ENCODE data around the gene E2F1.

E2F1 gene

DNA sequence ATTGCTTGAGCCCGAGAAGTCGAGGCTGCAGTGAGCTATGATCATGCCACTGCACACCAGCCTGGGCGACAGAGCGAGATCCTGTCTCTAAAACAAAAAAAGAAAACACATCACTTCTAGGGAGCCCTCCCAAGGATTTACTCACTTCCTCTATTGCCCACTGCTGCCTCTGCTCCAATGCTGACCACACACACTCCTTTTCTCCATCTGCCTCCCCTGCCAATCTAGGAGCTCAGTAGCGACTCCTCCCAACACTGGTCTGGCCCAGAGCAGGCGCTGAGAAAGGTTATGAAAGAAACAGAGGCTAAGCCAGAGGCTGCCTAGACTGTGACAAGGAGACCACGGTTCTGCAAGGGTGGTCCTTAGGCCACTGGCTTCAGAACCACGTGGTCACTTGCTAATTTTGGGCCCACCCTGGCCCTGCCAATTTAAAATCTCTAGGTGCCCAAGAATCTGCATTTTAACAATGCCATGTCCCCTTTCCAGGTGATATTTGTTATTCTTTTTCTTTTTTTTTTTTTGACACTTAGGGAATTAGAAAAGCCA is 1.3 kb upstream of the E2F1 start:
- no peak for DNase-seq

GRCh38 chr20:33686984-33687366 is 790 bp upstream of the E2F1 start:
- DNase-seq, result no peak

- DNase-seq, result no peak
Measured at GRCh38 chr20:33685328-33686099, 671 bp downstream of the E2F1 start.

- no peak for DNase-seq
Measured at GRCh38 chr20:33684533-33685327, 1.5 kb downstream of the E2F1 start.

- no peak for DNase-seq
Measured at GRCh38 chr20:33681728-33682353, 4.3 kb downstream of the E2F1 start.

- DNase-seq, result no peak
Measured at GRCh38 chr20:33681288-33681687, 4.9 kb downstream of the E2F1 start.

GRCh38 chr20:33680686-33681085 is 5.5 kb downstream of the E2F1 start:
- DNase-seq, result no peak

- no peak for DNase-seq
Measured at GRCh38 chr20:33679758-33680485, 6.3 kb downstream of the E2F1 start.

- DNase-seq, result no peak
Measured at GRCh38 chr20:33677991-33678702, 8.0 kb downstream of the E2F1 start.

- DNase-seq, result no peak
Measured at GRCh38 chr20:33676652-33677645, 9.2 kb downstream of the E2F1 start.

- no peak for DNase-seq
Measured at GRCh38 chr20:33676121-33676520, 10.1 kb downstream of the E2F1 start.

DNA sequence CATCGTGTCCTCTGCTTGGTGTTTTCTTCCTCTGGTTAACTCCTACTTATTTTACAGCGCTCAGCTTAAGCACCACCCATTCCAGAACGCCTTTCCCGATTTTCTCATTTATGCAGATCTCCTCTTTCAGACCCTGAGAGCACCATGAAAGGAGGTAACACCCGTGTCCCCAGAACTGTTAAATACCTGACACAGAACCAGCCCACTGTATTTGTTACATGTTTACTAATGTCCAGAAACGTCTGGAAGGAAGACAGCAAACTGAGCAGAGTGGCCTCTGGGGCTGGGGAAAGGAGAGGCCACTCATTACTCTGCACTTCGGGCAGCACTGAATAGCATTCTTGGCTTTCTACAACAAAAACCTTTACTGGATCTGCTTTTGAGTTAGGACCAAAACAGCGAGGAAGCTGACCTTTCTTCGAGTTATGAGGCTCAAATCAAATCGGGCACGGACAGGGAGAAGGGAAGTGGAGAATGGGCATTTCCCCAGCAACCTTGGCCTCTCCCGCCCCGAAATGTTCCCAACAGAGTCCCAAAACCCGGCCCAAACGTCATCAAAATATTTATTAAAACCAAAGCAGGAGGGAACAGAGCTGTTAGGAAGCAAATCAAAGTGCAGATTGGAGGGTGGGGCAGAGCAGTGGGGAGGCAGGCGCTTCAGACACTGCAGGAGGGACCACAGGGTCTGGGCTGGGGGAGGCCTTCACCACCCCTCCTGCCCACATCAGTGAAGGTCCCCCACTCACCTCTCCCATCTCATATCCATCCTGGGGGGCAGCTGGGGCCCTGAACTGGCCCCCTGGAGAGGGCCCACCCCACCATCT is 10.8 kb downstream of the E2F1 start:
- DNase-seq, result no peak

GRCh38 chr20:33674294-33675135 is 11.7 kb downstream of the E2F1 start, which contains the start of gene NECAB3:
NECAB3 (minus strand) TSS chr20:33674428; CDS start chr20:33674352, 76 bp downstream.
- peak in 2 of 4 experiments; percentile 12 to 47 for DNase-seq

GRCh38 chr20:33673410-33674293 is 12.5 kb downstream of the E2F1 start:
- no peak for DNase-seq

DNA sequence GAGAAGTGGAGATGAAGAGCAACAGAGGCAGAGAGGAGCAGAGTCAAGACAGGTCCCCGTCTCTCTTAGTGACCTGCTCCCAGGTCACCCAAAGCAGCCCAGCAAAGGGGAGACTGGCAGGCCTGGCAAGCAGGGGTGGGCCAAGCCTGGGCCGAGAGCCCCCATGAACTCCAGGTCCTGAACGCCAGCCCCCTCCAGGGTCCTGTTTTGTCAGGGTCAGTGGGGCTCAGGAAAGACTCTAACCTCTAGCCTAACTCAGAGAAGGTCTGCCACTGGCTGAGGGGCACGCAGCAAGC is 13.1 kb downstream of the E2F1 start:
- DNase-seq, result no peak

DNA sequence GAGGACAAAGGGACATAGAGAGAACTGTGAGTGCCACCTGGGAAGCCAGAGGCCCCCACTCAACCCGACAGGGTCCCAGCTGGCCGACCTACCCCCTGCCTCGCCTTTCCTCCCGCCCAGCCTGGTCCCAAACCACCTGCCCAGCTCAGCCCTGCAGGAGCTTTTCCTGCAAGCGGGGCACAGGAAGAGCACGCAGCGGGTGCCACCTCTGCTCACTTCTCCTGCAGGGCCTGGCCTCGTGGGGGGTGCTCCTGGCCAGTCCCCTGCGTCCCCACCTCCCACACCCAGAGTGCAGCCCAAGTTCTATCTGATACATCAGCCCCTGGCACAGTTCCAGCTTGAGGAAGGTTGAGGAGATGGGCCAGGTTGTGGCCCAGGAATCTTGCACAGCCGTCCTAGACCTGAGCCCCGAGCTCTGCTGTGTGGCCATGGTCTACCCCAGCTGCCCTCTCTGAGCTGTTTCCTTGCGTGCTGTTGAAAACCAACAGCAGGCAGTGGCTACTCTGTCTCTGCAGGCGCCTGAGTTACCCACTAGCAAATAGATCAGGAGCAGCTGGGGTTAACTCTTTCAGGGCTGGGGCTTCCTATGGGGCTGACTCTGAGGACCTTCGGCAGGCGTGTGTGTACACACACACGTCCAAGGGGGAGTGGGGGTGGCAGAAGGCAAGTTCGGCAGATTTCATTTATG is 13.6 kb downstream of the E2F1 start:
- no peak for DNase-seq

DNA sequence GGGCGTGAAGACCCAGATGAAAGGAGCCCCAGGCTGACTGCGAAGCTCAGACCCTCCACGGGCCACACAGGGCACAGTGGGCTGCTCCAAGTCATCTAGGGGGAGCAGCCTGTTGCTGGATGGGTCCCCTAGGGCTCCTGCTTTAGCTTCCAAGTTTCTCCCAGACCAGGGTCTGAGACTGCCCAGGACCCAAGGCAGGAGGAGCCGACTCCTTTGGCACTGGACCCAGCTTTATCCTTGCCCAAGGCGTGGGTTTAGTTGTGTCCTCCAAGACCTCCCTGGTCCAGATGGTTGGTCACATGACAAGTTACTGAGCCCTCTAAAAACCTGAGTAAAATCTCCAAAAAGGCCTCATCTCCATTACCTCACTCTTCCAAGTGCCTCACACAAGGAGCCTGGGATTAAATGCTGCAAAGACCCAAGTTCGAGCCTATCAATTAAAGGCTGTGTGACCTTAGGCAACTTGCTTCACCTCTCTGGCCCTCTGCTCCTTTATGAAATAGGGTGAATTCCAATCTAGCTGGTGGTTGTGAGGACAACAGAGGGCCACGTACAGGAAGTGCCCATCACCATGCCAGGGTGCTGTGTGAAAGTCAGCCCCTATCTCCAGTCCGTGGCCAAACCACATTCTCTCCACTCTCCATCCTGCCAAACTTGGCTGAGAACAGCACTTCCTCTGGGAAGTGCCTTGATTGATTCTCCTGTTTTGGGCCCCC is 14.5 kb downstream of the E2F1 start:
- no peak for DNase-seq

Measured in activated naive CD4-positive, alpha-beta T cell (primary cell).